Measurements from ENCODE around the gene R3HDM2.

DNA sequence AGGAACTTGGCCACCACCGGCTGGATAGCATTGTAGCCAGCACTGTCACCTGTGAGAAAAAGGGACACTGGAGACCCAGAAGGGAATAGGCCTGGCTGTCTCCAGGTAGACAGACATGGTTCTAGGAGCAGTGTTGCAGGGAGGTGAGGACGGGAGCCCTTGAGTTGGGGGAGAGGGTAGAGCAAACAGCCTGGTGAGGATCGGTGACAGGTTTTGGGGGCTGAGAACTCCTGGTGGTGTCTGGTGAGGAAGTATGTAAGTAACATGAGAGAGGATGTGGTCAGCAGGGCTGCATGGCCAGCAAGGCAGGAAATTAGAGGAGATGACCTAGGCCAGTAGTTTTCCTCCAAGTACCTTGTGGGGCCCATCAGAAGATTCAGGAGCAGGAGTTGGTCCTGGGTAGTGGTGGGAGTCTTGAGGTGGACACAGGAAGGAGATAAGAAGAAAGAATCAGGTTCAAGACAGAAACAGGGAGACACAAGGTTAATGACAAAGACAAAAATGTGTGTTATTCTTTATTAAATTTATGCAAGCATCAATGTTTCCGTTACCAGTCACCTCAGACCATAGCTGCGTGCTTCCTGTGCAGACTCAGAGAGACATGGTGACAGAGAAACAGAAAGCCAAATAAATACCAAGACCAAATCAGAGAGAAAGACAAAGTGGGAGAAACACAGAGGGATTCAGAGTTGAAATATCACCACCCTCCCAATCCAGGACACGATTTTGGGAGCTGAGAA is 48.7 kb upstream of the R3HDM2 start, which contains the start of gene ARHGAP9:
- no peak for TF ChIP-seq CTCF (IDR thresholded peaks at IDR 0.05)
- no peak for TF ChIP-seq POLR2AphosphoS5 (IDR thresholded peaks at IDR 0.05)
- TF ChIP-seq POLR2A (IDR thresholded peaks at IDR 0.05), result no peak

All from breast epithelium (tissue), 3 donors.